Measurements from ENCODE around the gene SCD.
"Not testable (repeated sequence)": the region's sequence is repeated elsewhere in the genome, so short reads cannot be mapped to it uniquely, and the experiment has no call there.

DNA sequence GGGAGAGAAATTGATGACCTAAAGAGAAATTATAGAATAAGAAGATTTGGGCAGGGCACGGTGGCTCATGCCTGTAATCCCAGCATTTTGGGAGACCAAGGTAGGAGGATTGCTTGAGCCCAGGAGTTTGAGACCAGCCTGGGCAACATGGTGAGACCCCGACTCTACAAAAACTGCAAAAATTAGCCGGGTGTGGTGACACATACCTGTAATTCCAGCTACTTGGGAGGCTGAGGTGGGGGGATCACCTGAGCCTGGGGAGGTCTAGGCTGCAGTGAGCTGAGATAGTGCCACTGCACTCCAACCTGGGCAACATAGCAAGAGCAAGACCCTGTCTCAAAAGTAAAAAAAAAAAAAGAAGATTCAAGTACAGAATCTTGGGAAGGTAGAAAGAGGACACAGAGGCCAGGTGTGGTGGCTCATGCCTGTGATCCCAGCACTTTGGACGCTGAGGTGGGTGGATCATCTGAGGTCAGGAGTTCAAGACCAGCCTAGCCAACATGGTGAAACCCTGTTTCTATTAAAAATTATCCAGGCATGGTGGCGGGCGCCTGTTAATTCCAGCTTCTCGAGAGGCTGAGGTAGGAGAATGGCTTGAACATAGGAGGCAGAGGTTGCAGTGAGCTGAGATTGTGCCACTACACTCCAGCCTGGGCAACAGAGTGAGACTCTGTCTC lies 27.8 kb downstream of the SCD start:
- TF ChIP-seq, protein P1, sequence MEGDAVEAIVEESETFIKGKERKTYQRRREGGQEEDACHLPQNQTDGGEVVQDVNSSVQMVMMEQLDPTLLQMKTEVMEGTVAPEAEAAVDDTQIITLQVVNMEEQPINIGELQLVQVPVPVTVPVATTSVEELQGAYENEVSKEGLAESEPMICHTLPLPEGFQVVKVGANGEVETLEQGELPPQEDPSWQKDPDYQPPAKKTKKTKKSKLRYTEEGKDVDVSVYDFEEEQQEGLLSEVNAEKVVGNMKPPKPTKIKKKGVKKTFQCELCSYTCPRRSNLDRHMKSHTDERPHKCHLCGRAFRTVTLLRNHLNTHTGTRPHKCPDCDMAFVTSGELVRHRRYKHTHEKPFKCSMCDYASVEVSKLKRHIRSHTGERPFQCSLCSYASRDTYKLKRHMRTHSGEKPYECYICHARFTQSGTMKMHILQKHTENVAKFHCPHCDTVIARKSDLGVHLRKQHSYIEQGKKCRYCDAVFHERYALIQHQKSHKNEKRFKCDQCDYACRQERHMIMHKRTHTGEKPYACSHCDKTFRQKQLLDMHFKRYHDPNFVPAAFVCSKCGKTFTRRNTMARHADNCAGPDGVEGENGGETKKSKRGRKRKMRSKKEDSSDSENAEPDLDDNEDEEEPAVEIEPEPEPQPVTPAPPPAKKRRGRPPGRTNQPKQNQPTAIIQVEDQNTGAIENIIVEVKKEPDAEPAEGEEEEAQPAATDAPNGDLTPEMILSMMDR (IDR thresholded peaks at IDR 0.05; ENCODE audit: low read depth, low read length) = not testable (repeated sequence)
- not testable (repeated sequence) for TF ChIP-seq EZH2phosphoT487 (IDR thresholded peaks at IDR 0.05; ENCODE audit: low read depth)
